Measurements from ENCODE around the gene A2M.

Gene A2M

DNA sequence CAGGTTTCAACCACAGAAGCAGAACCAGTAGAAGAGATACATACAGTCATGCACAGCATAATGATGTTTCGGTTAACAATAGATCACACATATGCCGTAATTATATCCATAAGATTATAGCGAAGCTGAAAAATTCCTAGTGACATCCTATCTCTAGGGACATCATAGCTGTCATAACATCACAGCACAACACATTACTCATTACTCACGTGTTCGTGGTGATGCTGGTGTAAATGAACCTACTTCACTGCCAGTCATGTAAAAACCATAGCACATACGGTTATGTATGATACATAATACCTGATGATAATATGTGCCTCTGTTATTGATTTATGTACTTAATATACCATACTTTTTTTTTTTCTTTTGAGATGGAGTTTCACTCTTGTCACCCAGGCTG lies 81.6 kb downstream of the A2M start:
- no peak overlapping the region for H3K4ac ChIP-seq (ENCODE audit: low read depth, low read length)
- WGBS (ENCODE audit: extremely low coverage, insufficient coverage, insufficient read length): no CpG with 5 or more reads among the region's 6 CpGs

DNA sequence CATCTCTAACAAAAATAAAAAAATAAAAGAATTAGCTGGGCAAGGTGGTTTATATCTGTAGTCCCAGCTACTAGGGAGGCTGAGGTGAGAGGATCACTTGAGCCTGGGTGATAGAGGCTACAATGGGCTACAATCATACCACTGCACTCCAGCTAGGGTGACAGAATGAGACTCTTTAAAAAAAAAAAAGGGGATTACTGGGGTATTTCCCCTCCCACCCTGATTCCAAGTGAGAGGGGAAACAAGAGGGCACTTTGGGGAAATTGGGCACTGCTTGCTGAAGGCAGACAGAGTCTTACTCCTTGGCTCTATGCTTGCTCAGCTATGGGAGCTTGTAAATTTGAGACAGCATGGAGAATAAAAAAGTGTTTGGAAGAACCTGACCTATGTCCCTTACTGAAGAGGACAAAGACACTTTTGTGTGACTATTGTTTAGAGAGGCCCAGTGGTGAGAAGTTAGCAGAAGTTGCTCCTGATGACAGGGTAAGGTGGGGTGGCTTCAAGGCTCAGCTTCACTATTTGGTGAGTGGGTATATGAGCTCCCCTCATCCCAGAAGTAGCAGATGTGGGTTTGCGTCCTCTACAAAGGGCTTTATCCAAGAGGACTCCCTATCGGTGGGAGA lies 82.3 kb downstream of the A2M start:
- no peak overlapping the region for H4K91ac ChIP-seq (ENCODE audit: low read depth, low read length)
- no peak overlapping the region for H3K14ac ChIP-seq (ENCODE audit: low read length)
- no peak overlapping the region for H2AFZ ChIP-seq (ENCODE audit: insufficient read depth, low read length, poor library complexity)
- no peak overlapping the region for H3K4me3 ChIP-seq (ENCODE audit: low read depth, low read length)
- H3K27me3 ChIP-seq (ENCODE audit: insufficient read depth, low read length): no peaks in the 10 kb centered on the region
- H3K4ac ChIP-seq (ENCODE audit: low read depth, low read length): no peak overlapping the region
- H3K36me3 ChIP-seq (ENCODE audit: control insufficient read depth in 1 of 2, insufficient read depth in 2 of 2, low read length in 2 of 2): no peaks in the 10 kb centered on the region
- H3K9ac ChIP-seq (ENCODE audit: low read length): no peak overlapping the region
- no CpG with 5 or more reads among the region's 2 CpGs for WGBS (ENCODE audit: extremely low coverage, insufficient coverage, insufficient read length)
- no peak overlapping the region for H2BK12ac ChIP-seq (ENCODE audit: low read length)
- no peak overlapping the region for H3K27ac ChIP-seq (ENCODE audit: low read depth, low read length)
- H3K4me1 ChIP-seq (ENCODE audit: control insufficient read depth in 1 of 2, insufficient read depth in 2 of 2, low read length in 2 of 2): no peaks in the 10 kb centered on the region
- no peak overlapping the region for H3K18ac ChIP-seq (ENCODE audit: low read length)
- H4K8ac ChIP-seq (ENCODE audit: low read depth, low read length): no peak overlapping the region
- no peak overlapping the region for H2AK5ac ChIP-seq (ENCODE audit: low read length)
- no peak for DNase-seq
- H4K12ac ChIP-seq (ENCODE audit: low read depth, low read length): no peak overlapping the region
- no peaks in the 10 kb centered on the region for H3K79me1 ChIP-seq (ENCODE audit: low read length)
- H3K23ac ChIP-seq (ENCODE audit: low read length): no peak overlapping the region
- H3K79me2 ChIP-seq (ENCODE audit: control insufficient read depth, insufficient read depth, low read length, poor library complexity): no peaks in the 10 kb centered on the region
- no peak overlapping the region for H2BK5ac ChIP-seq (ENCODE audit: low read depth, low read length, poor library complexity)
- no peaks in the 10 kb centered on the region for H3K9me3 ChIP-seq (ENCODE audit: insufficient read depth, low read depth, low read length)
- H3K4me2 ChIP-seq (ENCODE audit: low read length): no peak overlapping the region
- no peak overlapping the region for H2BK120ac ChIP-seq (ENCODE audit: insufficient read depth, low read length, poor library complexity)

More for the DNA sequence above, 81.6 kb downstream of the A2M start:
- no peaks in the 10 kb centered on the region for H3K79me1 ChIP-seq (ENCODE audit: low read length)
- no peaks in the 10 kb centered on the region for H3K9me3 ChIP-seq (ENCODE audit: insufficient read depth, low read depth, low read length)
- no peak overlapping the region for H3K4me3 ChIP-seq (ENCODE audit: low read depth, low read length)
- no peak overlapping the region for H4K8ac ChIP-seq (ENCODE audit: low read depth, low read length)
- no peak overlapping the region for H3K18ac ChIP-seq (ENCODE audit: low read length)
- H3K4me1 ChIP-seq (ENCODE audit: control insufficient read depth in 1 of 2, insufficient read depth in 2 of 2, low read length in 2 of 2): no peaks in the 10 kb centered on the region
- H3K23ac ChIP-seq (ENCODE audit: low read length): no peak overlapping the region
- no peak overlapping the region for H2BK12ac ChIP-seq (ENCODE audit: low read length)
- H3K4me2 ChIP-seq (ENCODE audit: low read length): no peak overlapping the region
- no peak overlapping the region for H3K27ac ChIP-seq (ENCODE audit: low read depth, low read length)
- DNase-seq: peak in 1 of 2 donors; percentile 51
- no peaks in the 10 kb centered on the region for H3K79me2 ChIP-seq (ENCODE audit: control insufficient read depth, insufficient read depth, low read length, poor library complexity)
- H3K27me3 ChIP-seq (ENCODE audit: insufficient read depth, low read length): no peaks in the 10 kb centered on the region
- H2AFZ ChIP-seq (ENCODE audit: insufficient read depth, low read length, poor library complexity): no peak overlapping the region
- no peak overlapping the region for H2BK120ac ChIP-seq (ENCODE audit: insufficient read depth, low read length, poor library complexity)
- no peak overlapping the region for H3K9ac ChIP-seq (ENCODE audit: low read length)
- H3K36me3 ChIP-seq (ENCODE audit: control insufficient read depth in 1 of 2, insufficient read depth in 2 of 2, low read length in 2 of 2): no peaks in the 10 kb centered on the region
- H4K12ac ChIP-seq (ENCODE audit: low read depth, low read length): no peak overlapping the region
- no peak overlapping the region for H2AK5ac ChIP-seq (ENCODE audit: low read length)
- H3K14ac ChIP-seq (ENCODE audit: low read length): no peak overlapping the region
- no peak overlapping the region for H4K91ac ChIP-seq (ENCODE audit: low read depth, low read length)
- H2BK5ac ChIP-seq (ENCODE audit: low read depth, low read length, poor library complexity): no peak overlapping the region

DNA sequence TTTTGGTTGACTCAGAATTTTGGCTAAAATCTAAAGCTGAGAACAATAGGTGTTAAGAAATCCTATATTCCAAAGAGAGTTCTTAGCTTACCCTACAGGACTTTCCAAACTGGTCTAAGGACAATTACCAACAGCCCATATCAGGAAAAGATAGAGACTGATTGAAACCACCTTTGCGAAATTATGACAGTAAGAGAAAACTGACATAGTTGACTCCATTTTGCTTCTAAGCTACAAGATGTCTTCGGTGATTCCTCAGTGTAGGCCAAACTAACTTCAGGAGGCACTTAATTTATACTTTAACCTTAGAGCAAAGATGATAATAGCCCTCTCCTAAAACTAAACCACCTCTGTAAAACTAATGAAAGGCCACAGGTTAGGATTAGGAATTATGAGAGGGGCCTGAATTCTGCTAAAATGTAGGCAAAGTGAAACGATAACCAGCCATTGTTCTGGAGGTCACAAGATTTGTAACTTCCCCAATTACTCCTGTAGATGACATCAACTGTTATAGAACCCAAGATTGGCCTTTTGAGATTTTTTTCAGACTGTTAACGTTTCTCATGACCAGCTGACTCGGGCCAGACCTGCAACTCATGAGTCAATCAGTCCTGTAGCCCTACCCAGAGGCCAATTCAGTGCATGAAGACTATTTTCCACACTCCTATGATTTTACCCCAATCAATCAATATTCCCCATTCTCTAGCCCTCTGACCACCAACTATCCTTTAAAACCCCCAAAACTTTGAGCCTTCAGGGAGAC lies 83.3 kb downstream of the A2M start:
- Histone ChIP-seq H4K12ac (ENCODE audit: low read depth, low read length) (no peak overlapping the region), H2AFZ (ENCODE audit: insufficient read depth, low read length, poor library complexity) (no peak overlapping the region), H3K27me3 (ENCODE audit: insufficient read depth, low read length) (no peaks in the 10 kb centered on the region), H2AK5ac (ENCODE audit: low read length) (no peak overlapping the region), H4K8ac (ENCODE audit: low read depth, low read length) (no peak overlapping the region), H3K36me3 (ENCODE audit: control insufficient read depth in 1 of 2, insufficient read depth in 2 of 2, low read length in 2 of 2) (no peaks in the 10 kb centered on the region), H2BK5ac (ENCODE audit: low read depth, low read length, poor library complexity) (no peak overlapping the region), H2BK12ac (ENCODE audit: low read length) (no peak overlapping the region), H3K9me3 (ENCODE audit: insufficient read depth, low read depth, low read length) (no peaks in the 10 kb centered on the region), H3K14ac (ENCODE audit: low read length) (no peak overlapping the region), H3K79me1 (ENCODE audit: low read length) (no peaks in the 10 kb centered on the region), H4K91ac (ENCODE audit: low read depth, low read length) (no peak overlapping the region), H3K18ac (ENCODE audit: low read length) (no peak overlapping the region), H3K9ac (ENCODE audit: low read length) (no peak overlapping the region), H3K79me2 (ENCODE audit: control insufficient read depth, insufficient read depth, low read length, poor library complexity) (no peaks in the 10 kb centered on the region), H2BK120ac (ENCODE audit: insufficient read depth, low read length, poor library complexity) (no peak overlapping the region), H3K23ac (ENCODE audit: low read length) (no peak overlapping the region), H3K27ac (ENCODE audit: low read depth, low read length) (no peak overlapping the region), H3K4me1 (ENCODE audit: control insufficient read depth in 1 of 2, insufficient read depth in 2 of 2, low read length in 2 of 2) (no peaks in the 10 kb centered on the region), H3K4ac (ENCODE audit: low read depth, low read length) (no peak overlapping the region), H3K4me3 (ENCODE audit: low read depth, low read length) (no peak overlapping the region), H3K4me2 (ENCODE audit: low read length) (no peak overlapping the region)
- DNase-seq: peak; percentile 2 to 27
- WGBS (ENCODE audit: extremely low coverage, insufficient coverage, insufficient read length): no CpG with 5 or more reads among the region's 5 CpGs

DNA sequence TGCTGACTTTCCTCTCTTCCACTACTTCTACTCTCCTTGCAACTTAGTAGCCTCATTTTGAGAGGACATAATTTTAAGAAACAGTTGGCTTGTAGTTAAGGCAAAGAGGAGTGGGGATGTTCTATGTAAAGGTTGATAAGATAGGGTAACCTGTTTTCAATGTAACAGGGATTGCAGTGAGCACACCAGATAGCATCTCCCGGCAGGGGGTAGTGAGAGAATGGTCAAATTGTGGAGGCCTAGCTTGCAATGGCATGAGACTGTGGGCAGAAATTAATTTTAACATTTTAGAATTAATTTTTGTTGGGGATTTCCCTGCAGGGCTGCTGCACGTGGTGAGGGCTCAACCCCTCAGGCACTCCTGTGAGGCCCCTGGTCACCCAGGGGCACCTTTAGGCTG lies 84.9 kb downstream of the A2M start:
- WGBS (ENCODE audit: extremely low coverage, insufficient coverage, insufficient read length): no CpG with 5 or more reads among the region's 2 CpGs
- Histone ChIP-seq H3K14ac (ENCODE audit: low read length) (no peak overlapping the region), H3K27me3 (ENCODE audit: insufficient read depth, low read length) (no peaks in the 10 kb centered on the region), H3K4me3 (ENCODE audit: low read depth, low read length) (no peak overlapping the region), H3K4ac (ENCODE audit: low read depth, low read length) (no peak overlapping the region), H4K91ac (ENCODE audit: low read depth, low read length) (no peak overlapping the region), H2AFZ (ENCODE audit: insufficient read depth, low read length, poor library complexity) (no peak overlapping the region), H3K9me3 (ENCODE audit: insufficient read depth, low read depth, low read length) (no peaks in the 10 kb centered on the region), H4K8ac (ENCODE audit: low read depth, low read length) (no peak overlapping the region), H2AK5ac (ENCODE audit: low read length) (no peak overlapping the region), H3K79me2 (ENCODE audit: control insufficient read depth, insufficient read depth, low read length, poor library complexity) (no peaks in the 10 kb centered on the region), H3K79me1 (ENCODE audit: low read length) (no peaks in the 10 kb centered on the region), H3K4me1 (ENCODE audit: control insufficient read depth in 1 of 2, insufficient read depth in 2 of 2, low read length in 2 of 2) (no peaks in the 10 kb centered on the region), H3K4me2 (ENCODE audit: low read length) (no peak overlapping the region), H3K9ac (ENCODE audit: low read length) (no peak overlapping the region), H3K27ac (ENCODE audit: low read depth, low read length) (no peak overlapping the region), H2BK5ac (ENCODE audit: low read depth, low read length, poor library complexity) (no peak overlapping the region), H2BK120ac (ENCODE audit: insufficient read depth, low read length, poor library complexity) (no peak overlapping the region), H2BK12ac (ENCODE audit: low read length) (no peak overlapping the region), H3K36me3 (ENCODE audit: control insufficient read depth in 1 of 2, insufficient read depth in 2 of 2, low read length in 2 of 2) (no peaks in the 10 kb centered on the region), H3K18ac (ENCODE audit: low read length) (no peak overlapping the region), H4K12ac (ENCODE audit: low read depth, low read length) (no peak overlapping the region), H3K23ac (ENCODE audit: low read length) (no peak overlapping the region)
- no peak for DNase-seq
